ENCODE results near the gene PRKAB2. TPM values are rescaled to one million over a fixed set of nuclear protein-coding genes. Genes with fewer than 3 reads are reported as not detected.

The PRKAB2 gene, protein sequence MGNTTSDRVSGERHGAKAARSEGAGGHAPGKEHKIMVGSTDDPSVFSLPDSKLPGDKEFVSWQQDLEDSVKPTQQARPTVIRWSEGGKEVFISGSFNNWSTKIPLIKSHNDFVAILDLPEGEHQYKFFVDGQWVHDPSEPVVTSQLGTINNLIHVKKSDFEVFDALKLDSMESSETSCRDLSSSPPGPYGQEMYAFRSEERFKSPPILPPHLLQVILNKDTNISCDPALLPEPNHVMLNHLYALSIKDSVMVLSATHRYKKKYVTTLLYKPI
- total RNA-seq (2022; extraction: Qiagen RNA extraction): 9.1 to 12.6 TPM (median 10.4 TPM) in 5 replicates

DNA sequence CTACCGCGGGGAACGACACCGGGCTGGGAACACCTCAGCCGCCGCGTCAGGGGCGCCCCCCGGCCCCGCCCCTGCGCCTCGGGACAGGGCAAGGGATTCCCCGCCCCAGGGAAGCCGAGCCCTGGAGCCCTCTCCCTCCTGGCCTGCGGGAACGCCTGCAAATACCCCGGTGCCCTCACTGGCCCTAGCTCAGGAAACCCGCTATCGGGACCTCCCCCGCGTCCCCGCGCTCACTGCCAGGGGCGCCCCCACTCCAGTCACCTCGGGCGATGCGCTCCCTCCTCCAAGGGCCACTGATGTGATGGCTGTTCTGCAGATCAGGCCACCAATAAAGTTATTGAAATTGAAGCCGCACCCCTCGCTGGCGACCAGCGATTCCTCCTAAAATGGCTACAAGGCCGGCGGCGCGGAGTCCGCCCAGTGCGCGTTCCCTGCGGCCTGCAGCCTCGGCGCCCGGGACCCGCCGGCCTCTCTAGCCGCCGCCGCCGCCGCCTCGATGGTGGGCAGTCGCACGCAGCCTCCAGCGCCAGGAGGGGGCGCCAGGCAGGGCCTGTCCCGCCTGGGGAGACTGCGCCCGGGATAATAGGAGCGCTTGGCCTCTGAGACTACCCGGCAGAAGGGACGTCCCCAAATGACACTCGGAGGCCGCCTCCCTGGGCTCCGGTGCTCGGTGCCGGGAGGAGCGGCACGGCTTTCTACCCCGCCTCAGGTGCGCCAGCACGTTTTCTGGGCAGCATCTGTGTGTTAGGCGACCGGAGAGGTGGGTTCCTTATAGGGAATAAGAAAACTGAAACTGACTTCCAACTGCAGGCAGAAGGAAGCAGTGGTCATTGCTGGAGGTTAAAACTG, at the start of gene PRKAB2:
TSS of gene PRKAB2 (minus strand) at position 303 of the 849 bp plus-strand sequence. CDS start 326 bp downstream, outside the sequence.

Other genes starting within 250 kb of the PRKAB2 start
- 5.6 to 6.6 TPM (median 6.2 TPM) in 5 replicates for gene NBPF12, start 234.1 kb downstream of the PRKAB2 start, total RNA-seq (2022; extraction: Qiagen RNA extraction)
- 0.10 to 0.45 TPM (median 0.20 TPM) in 5 replicates for gene FMO5, start 52.9 kb upstream of the PRKAB2 start, total RNA-seq (2022; extraction: Qiagen RNA extraction)
- 32.1 to 33.7 TPM (median 33.2 TPM) in 5 replicates for gene CHD1L, start 70.2 kb upstream of the PRKAB2 start, total RNA-seq (2022; extraction: Qiagen RNA extraction)